ENCODE measurements around the gene RBMS2.

DNA sequence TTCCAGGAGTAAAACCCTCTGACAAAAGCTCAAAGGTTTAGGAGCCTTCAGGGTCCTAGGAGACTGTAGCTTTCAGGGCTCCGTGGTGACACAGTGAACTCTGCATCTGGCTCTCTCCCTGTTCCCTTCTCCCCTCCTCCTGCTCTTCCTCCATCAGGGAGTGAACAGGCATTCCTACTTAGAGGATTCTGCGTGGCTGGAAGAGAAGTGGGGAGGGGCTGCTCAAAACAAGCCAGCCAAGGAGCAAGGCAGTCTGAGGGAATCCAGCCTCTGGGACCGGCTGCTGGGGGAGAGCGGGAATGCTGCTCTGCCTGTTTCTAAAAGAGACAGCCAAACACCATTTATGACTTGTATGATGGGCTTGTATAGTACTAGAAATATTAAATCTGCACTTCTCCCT is 49.5 kb downstream of the RBMS2 start:
- TF ChIP-seq, protein P1, sequence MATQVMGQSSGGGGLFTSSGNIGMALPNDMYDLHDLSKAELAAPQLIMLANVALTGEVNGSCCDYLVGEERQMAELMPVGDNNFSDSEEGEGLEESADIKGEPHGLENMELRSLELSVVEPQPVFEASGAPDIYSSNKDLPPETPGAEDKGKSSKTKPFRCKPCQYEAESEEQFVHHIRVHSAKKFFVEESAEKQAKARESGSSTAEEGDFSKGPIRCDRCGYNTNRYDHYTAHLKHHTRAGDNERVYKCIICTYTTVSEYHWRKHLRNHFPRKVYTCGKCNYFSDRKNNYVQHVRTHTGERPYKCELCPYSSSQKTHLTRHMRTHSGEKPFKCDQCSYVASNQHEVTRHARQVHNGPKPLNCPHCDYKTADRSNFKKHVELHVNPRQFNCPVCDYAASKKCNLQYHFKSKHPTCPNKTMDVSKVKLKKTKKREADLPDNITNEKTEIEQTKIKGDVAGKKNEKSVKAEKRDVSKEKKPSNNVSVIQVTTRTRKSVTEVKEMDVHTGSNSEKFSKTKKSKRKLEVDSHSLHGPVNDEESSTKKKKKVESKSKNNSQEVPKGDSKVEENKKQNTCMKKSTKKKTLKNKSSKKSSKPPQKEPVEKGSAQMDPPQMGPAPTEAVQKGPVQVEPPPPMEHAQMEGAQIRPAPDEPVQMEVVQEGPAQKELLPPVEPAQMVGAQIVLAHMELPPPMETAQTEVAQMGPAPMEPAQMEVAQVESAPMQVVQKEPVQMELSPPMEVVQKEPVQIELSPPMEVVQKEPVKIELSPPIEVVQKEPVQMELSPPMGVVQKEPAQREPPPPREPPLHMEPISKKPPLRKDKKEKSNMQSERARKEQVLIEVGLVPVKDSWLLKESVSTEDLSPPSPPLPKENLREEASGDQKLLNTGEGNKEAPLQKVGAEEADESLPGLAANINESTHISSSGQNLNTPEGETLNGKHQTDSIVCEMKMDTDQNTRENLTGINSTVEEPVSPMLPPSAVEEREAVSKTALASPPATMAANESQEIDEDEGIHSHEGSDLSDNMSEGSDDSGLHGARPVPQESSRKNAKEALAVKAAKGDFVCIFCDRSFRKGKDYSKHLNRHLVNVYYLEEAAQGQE (IDR thresholded peaks at IDR 0.05; ENCODE audit: insufficient read depth in 1 of 2, low read depth in 2 of 2, low read length in 2 of 2), result no peak
- no peak for TF ChIP-seq POLR2AphosphoS5 (IDR thresholded peaks at IDR 0.05; ENCODE audit: low read depth, low read length)
- TF ChIP-seq TAF1 (IDR thresholded peaks at IDR 0.05; ENCODE audit: borderline replicate concordance, insufficient read depth, low read length), result no peak
- no peak for TF ChIP-seq SIN3A (IDR thresholded peaks at IDR 0.05; ENCODE audit: borderline replicate concordance, insufficient read depth, low read length)
- TF ChIP-seq FOXP2 (optimal IDR thresholded peaks at IDR 0.05; ENCODE audit: borderline replicate concordance, extremely low read depth, extremely low read length, insufficient read depth), result no peak
